SK-N-SH treated with all-trans-retinoic acid at 6 μM for 48 hours (cell line): ENCODE data around the gene C18orf63.

Experiments
- ATAC-seq: fragments of 200-7000 bp; cut with Tn5 transposase; 3 replicates; pipeline ENCODE4 v1.9.1; 2020; ENCODE audit warnings: mild to moderate bottlenecking, moderate library complexity
- ARNTL ChIP-seq: fragments of 450-650 bp; formaldehyde crosslinking; IDR thresholded peaks from 2 replicates; pipeline ENCODE4 v1.5.0; 2020; ENCODE audit warnings: low read depth, mild to moderate bottlenecking, moderate library complexity, borderline replicate concordance
- BACH2 ChIP-seq: fragments of 250-450 bp; sonication (Bioruptor Pico); IDR thresholded peaks from 2 replicates; pipeline ENCODE4 v1.9.0; 2021; ENCODE audit warnings: mild to moderate bottlenecking, borderline replicate concordance
- CSDC2 ChIP-seq: fragments of 250-450 bp; sonication (Bioruptor Pico); IDR thresholded peaks from 2 replicates; pipeline ENCODE4 v1.5.0; 2020; ENCODE audit warnings: mild to moderate bottlenecking, moderate library complexity
- GLIS3 ChIP-seq: fragments of 250-450 bp; sonication (Bioruptor Pico); IDR thresholded peaks from 2 replicates; pipeline ENCODE4 v1.5.0; 2020; ENCODE audit warnings: mild to moderate bottlenecking, moderate library complexity
- ISL1 ChIP-seq: fragments of 250-450 bp; sonication (Bioruptor Pico); IDR thresholded peaks from 2 replicates; pipeline ENCODE4 v2.1.2; 2022; ENCODE audit warnings: mild to moderate bottlenecking, moderate library complexity
- OSR1 ChIP-seq: fragments of 250-450 bp; sonication (Bioruptor Pico); IDR thresholded peaks from 2 replicates; pipeline ENCODE4 v1.8.0; 2022; ENCODE audit warnings: moderate library complexity, mild to moderate bottlenecking, inconsistent platforms
- PPARA ChIP-seq: fragments of 250-450 bp; sonication (Bioruptor Pico); IDR thresholded peaks from 2 replicates; pipeline ENCODE4 v1.5.0; 2020; ENCODE audit warnings: mild to moderate bottlenecking, borderline replicate concordance
- RARB ChIP-seq: fragments of 250-450 bp; sonication (Bioruptor Pico); IDR thresholded peaks from 2 replicates; pipeline ENCODE4 v1.8.0; 2021; ENCODE audit warnings: mild to moderate bottlenecking, moderate library complexity
- TCF4 ChIP-seq: fragments of 250-450 bp; sonication (Bioruptor Pico); IDR thresholded peaks from 2 replicates; pipeline ENCODE4 v1.8.0; 2021; ENCODE audit warnings: mild to moderate bottlenecking, moderate library complexity, borderline replicate concordance
- TOX ChIP-seq: fragments of 250-450 bp; sonication (Bioruptor Pico); IDR thresholded peaks from 2 replicates; pipeline ENCODE4 v1.8.0; 2021; ENCODE audit warnings: mild to moderate bottlenecking, moderate library complexity, borderline replicate concordance
- ZC3H10 ChIP-seq: fragments of 250-450 bp; sonication (Bioruptor Pico); IDR thresholded peaks from 2 replicates; pipeline ENCODE4 v1.5.1; 2021; ENCODE audit warnings: mild to moderate bottlenecking, moderate library complexity
- ZFP3 ChIP-seq: fragments of 250-450 bp; sonication (Bioruptor Pico); IDR thresholded peaks from 2 replicates; pipeline ENCODE4 v1.5.0; 2020; ENCODE audit warnings: mild to moderate bottlenecking, moderate library complexity
- ZFP30 ChIP-seq: fragments of 450-650 bp; formaldehyde crosslinking; IDR thresholded peaks from 2 replicates; pipeline ENCODE4 v1.5.0; 2022; ENCODE audit warnings: mild to moderate bottlenecking, moderate library complexity
- ZNF565 ChIP-seq: fragments of 450-650 bp; formaldehyde crosslinking; conservative IDR thresholded peaks from 2 replicates; pipeline ENCODE4 v1.5.0; 2020; ENCODE audit warnings: low read depth, mild to moderate bottlenecking, moderate library complexity
- ZNF70 ChIP-seq: fragments of 450-650 bp; formaldehyde crosslinking; IDR thresholded peaks from 2 replicates; pipeline ENCODE4 v1.5.0; 2020; ENCODE audit warnings: mild to moderate bottlenecking, moderate library complexity
- ZNF8 ChIP-seq: fragments of 450-650 bp; formaldehyde crosslinking; IDR thresholded peaks from 2 replicates; pipeline ENCODE4 v1.5.0; 2020; ENCODE audit warnings: mild to moderate bottlenecking, moderate library complexity
- TF ChIP-seq, protein P1 (sequence below): fragments of 250-450 bp; sonication (Bioruptor Pico); IDR thresholded peaks from 2 replicates; pipeline ENCODE4 v1.5.0; 2020; ENCODE audit warnings: mild to moderate bottlenecking, moderate library complexity
- TF ChIP-seq, protein P2 (sequence below): fragments of 250-450 bp; sonication (Bioruptor Pico); IDR thresholded peaks from 2 replicates; pipeline ENCODE4 v1.8.0; 2020; ENCODE audit warnings: mild to moderate bottlenecking, moderate library complexity, borderline replicate concordance
- TF ChIP-seq, protein P3 (sequence below): fragments of 250-450 bp; sonication (Bioruptor Pico); IDR thresholded peaks from 2 replicates; pipeline ENCODE4 v1.5.1; 2021; ENCODE audit warnings: mild to moderate bottlenecking, moderate library complexity
- TF ChIP-seq, protein P4 (sequence below): fragments of 250-450 bp; sonication (Bioruptor Pico); IDR thresholded peaks from 2 replicates; pipeline ENCODE4 v1.5.1; 2020; ENCODE audit warnings: low read depth, mild to moderate bottlenecking, moderate library complexity

Gene C18orf63

DNA sequence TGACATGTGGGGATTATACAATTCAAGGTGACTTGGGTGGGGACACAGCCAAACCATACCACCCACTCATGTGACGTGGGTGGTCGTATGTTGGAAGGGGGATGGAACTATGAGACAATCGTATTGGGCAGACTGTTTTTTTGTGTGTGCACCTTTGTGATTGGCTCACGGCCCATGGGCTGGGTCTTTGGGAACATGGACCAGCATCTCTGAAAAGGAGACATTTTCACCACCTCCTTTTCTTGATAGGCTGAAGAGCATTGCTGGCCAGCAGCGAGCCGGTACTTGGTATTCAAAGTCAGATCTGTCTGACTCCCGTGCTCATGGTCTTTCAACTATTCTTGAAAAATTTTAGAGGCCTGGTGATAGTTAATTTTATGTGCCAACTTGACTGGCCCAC is 79.4 kb downstream of the C18orf63 start:
- ATAC-seq: no peak
- TF ChIP-seq PPARA (no peak), ZNF8 (CRISPR knock-in tag) (no peak), TCF4 (no peak), ZNF565 (CRISPR knock-in tag) (no peak), ZC3H10 (CRISPR knock-in tag) (no peak), GLIS3 (CRISPR knock-in tag) (no peak), ZFP30 (CRISPR knock-in tag) (no peak), ARNTL (CRISPR knock-in tag) (no peak), CSDC2 (CRISPR knock-in tag) (no peak), BACH2 (CRISPR knock-in tag) (no peak)
- TF ChIP-seq, protein P1, sequence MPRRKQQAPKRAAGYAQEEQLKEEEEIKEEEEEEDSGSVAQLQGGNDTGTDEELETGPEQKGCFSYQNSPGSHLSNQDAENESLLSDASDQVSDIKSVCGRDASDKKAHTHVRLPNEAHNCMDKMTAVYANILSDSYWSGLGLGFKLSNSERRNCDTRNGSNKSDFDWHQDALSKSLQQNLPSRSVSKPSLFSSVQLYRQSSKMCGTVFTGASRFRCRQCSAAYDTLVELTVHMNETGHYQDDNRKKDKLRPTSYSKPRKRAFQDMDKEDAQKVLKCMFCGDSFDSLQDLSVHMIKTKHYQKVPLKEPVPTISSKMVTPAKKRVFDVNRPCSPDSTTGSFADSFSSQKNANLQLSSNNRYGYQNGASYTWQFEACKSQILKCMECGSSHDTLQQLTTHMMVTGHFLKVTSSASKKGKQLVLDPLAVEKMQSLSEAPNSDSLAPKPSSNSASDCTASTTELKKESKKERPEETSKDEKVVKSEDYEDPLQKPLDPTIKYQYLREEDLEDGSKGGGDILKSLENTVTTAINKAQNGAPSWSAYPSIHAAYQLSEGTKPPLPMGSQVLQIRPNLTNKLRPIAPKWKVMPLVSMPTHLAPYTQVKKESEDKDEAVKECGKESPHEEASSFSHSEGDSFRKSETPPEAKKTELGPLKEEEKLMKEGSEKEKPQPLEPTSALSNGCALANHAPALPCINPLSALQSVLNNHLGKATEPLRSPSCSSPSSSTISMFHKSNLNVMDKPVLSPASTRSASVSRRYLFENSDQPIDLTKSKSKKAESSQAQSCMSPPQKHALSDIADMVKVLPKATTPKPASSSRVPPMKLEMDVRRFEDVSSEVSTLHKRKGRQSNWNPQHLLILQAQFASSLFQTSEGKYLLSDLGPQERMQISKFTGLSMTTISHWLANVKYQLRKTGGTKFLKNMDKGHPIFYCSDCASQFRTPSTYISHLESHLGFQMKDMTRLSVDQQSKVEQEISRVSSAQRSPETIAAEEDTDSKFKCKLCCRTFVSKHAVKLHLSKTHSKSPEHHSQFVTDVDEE (CRISPR knock-in tag): no peak
- TF ChIP-seq, protein P2, sequence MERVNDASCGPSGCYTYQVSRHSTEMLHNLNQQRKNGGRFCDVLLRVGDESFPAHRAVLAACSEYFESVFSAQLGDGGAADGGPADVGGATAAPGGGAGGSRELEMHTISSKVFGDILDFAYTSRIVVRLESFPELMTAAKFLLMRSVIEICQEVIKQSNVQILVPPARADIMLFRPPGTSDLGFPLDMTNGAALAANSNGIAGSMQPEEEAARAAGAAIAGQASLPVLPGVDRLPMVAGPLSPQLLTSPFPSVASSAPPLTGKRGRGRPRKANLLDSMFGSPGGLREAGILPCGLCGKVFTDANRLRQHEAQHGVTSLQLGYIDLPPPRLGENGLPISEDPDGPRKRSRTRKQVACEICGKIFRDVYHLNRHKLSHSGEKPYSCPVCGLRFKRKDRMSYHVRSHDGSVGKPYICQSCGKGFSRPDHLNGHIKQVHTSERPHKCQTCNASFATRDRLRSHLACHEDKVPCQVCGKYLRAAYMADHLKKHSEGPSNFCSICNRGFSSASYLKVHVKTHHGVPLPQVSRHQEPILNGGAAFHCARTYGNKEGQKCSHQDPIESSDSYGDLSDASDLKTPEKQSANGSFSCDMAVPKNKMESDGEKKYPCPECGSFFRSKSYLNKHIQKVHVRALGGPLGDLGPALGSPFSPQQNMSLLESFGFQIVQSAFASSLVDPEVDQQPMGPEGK (CRISPR knock-in tag): no peak

DNA sequence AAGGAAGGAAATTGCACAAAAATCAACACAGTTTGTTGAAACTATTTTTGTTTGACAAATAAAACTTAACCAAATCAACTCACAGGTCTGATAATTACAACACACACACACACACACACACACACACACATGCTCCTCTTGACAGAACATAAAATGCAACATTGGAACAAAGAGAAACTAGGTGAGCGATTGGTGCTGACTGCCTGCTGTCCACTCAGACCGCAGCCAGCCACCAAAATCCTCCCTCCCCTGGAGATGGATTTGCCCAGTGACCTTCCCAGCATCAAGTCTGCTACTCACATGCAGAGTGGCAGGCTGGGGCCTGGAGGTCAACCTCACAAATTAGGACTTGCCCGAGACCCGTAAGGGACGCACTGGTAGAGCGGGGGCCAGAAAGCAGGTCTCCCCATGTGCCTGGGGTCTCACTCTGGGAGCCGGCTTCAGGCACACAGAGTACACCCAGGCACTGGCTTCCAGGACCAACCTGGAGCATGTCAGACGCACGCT is 80.1 kb downstream of the C18orf63 start:
- TF ChIP-seq PPARA: no peak
- TF ChIP-seq ISL1: no peak
- no peak for TF ChIP-seq RARB (CRISPR knock-in tag)
- no peak for TF ChIP-seq OSR1 (CRISPR knock-in tag)
- TF ChIP-seq BACH2 (CRISPR knock-in tag): no peak
- TF ChIP-seq TCF4: no peak
- no peak for TF ChIP-seq ZNF565 (CRISPR knock-in tag)
- TF ChIP-seq, protein P2 (CRISPR knock-in tag): no peak
- TF ChIP-seq ZNF70 (CRISPR knock-in tag): no peak
- no peak for TF ChIP-seq ZFP3 (CRISPR knock-in tag)
- TF ChIP-seq, protein P3, sequence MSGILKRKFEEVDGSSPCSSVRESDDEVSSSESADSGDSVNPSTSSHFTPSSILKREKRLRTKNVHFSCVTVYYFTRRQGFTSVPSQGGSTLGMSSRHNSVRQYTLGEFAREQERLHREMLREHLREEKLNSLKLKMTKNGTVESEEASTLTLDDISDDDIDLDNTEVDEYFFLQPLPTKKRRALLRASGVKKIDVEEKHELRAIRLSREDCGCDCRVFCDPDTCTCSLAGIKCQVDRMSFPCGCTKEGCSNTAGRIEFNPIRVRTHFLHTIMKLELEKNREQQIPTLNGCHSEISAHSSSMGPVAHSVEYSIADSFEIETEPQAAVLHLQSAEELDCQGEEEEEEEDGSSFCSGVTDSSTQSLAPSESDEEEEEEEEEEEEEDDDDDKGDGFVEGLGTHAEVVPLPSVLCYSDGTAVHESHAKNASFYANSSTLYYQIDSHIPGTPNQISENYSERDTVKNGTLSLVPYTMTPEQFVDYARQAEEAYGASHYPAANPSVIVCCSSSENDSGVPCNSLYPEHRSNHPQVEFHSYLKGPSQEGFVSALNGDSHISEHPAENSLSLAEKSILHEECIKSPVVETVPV: no peak
- no peak for TF ChIP-seq ZFP30 (CRISPR knock-in tag)
- no peak for TF ChIP-seq ZC3H10 (CRISPR knock-in tag)
- TF ChIP-seq, protein P4, sequence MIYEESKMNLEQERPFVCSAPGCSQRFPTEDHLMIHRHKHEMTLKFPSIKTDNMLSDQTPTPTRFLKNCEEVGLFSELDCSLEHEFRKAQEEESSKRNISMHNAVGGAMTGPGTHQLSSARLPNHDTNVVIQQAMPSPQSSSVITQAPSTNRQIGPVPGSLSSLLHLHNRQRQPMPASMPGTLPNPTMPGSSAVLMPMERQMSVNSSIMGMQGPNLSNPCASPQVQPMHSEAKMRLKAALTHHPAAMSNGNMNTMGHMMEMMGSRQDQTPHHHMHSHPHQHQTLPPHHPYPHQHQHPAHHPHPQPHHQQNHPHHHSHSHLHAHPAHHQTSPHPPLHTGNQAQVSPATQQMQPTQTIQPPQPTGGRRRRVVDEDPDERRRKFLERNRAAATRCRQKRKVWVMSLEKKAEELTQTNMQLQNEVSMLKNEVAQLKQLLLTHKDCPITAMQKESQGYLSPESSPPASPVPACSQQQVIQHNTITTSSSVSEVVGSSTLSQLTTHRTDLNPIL (CRISPR knock-in tag): no peak
- no peak for TF ChIP-seq TOX (CRISPR knock-in tag)
- TF ChIP-seq, all 23 proteins: peak for 0
- no peak for ATAC-seq
